Peyer's patch (tissue), 4 donors: Measurements from ENCODE around the gene DMD.

ENCODE experiments used
- POLR2A ChIP-seq, 2 donors: fragments of 450-650 bp; IDR thresholded peaks; one replicate each; pipeline ENCODE4 v1.5.1; 2017; ENCODE audit warnings: antibody characterized with exemption in 2 of 2, mild to moderate bottlenecking in 2 of 2, moderate library complexity in 2 of 2
- TF ChIP-seq, protein P1 (sequence below), 6 experiments: fragments of 450-650 bp in 4 of 6; fragments of 200-600 bp in 2 of 6; sonication (generic) in 1 of 6; IDR thresholded peaks; one replicate each; pipeline ENCODE4 v1.5.1; 2017 to 2019; ENCODE audit warnings: antibody characterized with exemption in 6 of 6, mild to moderate bottlenecking in 3 of 6, moderate library complexity in 1 of 6

GRCh38 chrX:33087411-33087810 is 123.9 kb downstream of the DMD start:
- TF ChIP-seq, protein P1, sequence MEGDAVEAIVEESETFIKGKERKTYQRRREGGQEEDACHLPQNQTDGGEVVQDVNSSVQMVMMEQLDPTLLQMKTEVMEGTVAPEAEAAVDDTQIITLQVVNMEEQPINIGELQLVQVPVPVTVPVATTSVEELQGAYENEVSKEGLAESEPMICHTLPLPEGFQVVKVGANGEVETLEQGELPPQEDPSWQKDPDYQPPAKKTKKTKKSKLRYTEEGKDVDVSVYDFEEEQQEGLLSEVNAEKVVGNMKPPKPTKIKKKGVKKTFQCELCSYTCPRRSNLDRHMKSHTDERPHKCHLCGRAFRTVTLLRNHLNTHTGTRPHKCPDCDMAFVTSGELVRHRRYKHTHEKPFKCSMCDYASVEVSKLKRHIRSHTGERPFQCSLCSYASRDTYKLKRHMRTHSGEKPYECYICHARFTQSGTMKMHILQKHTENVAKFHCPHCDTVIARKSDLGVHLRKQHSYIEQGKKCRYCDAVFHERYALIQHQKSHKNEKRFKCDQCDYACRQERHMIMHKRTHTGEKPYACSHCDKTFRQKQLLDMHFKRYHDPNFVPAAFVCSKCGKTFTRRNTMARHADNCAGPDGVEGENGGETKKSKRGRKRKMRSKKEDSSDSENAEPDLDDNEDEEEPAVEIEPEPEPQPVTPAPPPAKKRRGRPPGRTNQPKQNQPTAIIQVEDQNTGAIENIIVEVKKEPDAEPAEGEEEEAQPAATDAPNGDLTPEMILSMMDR (IDR thresholded peaks at IDR 0.05) = no peak
- no peak for TF ChIP-seq POLR2A (IDR thresholded peaks at IDR 0.05)
